Cardiac muscle cell (in vitro differentiated cells and primary cell): ENCODE results near the gene CACNA2D3. TPM values are rescaled to one million over a fixed set of nuclear protein-coding genes. Genes with fewer than 3 reads are reported as not detected.

Experiments
- DNase-seq, 2 donors: peaks; one replicate each; pipeline versions ENCODE4 v3.0.0 to v3.0.0-alpha.2; 2010 to 2017; ENCODE audit warnings: low read depth in 1 of 2, low spot score in 1 of 2
- H3K27ac ChIP-seq: fragments of 200-600 bp; sonication (generic); 2 replicates; pipeline ENCODE4 v1.5.1; 2016
- H3K27me3 ChIP-seq: fragments of 200-600 bp; sonication (generic); 2 replicates; pipeline ENCODE4 v1.6.0; 2016; ENCODE audit warnings: control low read depth
- H3K36me3 ChIP-seq: fragments of 200-600 bp; sonication (generic); 2 replicates; pipeline ENCODE4 v1.5.1; 2016; ENCODE audit warnings: control low read depth
- H3K4me1 ChIP-seq: fragments of 200-600 bp; sonication (generic); 2 replicates; pipeline ENCODE4 v1.8.1; 2017; ENCODE audit warnings: low read depth, mild to moderate bottlenecking, mixed run types
- H3K4me3 ChIP-seq: fragments of 200-600 bp; sonication (generic); 2 replicates; pipeline ENCODE4 v1.5.1; 2016; ENCODE audit warnings: mild to moderate bottlenecking
- H3K9me3 ChIP-seq: fragments of 200-600 bp; sonication (generic); 2 replicates; pipeline ENCODE4 v1.5.1; 2017; ENCODE audit warnings: low read depth, mild to moderate bottlenecking, control low read depth
- polyA plus RNA-seq: library from polyadenylated mRNA; unstranded; fragments of >200 nt; fragmentation: Nextera tagmentation; extraction: Ambion mirVana; gene quantifications from 2 replicates; pipeline ENCODE4 v1.2.1, GENCODE V29; 2016
- total RNA-seq: library from RNA; depleted of rRNA; stranded (reverse); fragments of >200 nt; gene quantifications from 2 replicates; pipeline ENCODE4 v1.2.3, GENCODE V29; 2016
- TF ChIP-seq, protein P1 (sequence below): IDR thresholded peaks from 2 replicates; pipeline ENCODE4 v1.5.1; 2012; ENCODE audit warnings: low read depth, mild to moderate bottlenecking, low read length

CACNA2D3 gene
- total and polyA plus RNA-seq, 2 experiments from 2014 or later: 0.45 to 0.59 TPM

DNA sequence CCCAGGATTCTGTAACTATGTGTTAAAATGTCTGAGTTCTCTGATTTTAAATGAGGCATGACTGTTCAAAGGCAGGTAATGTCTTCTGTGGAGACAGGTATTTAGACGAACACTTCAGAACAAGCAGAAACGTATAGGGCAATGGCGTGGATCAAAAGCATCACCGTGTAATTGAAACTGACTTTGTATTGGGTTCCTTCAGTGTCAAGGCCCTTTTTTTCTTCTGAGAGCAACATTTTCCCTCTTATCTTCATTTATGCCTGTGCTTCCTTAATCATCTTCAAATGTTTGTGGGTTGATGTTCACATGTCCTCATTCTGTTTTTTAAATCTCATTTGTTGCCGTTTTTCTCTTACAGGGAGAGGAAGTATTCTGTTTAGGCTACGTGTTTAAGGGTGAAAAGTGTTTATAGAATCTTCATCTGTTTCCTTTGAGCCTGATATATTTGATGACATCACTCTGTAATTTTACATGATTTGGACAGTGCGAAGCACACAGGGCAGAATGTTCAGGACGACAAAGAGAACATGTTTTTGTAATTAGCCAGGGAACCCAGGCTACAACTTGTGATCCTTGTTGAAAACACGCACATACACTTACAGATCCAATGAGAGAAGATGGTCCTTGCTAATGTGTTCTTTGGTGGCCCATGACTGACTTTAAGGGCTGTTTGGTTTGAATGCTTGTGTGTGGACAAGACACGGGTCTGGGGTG is 609.5 kb downstream of the CACNA2D3 start:
- H3K4me1 ChIP-seq: no peaks in the 10 kb centered on the region
- H3K4me3 ChIP-seq: no peak overlapping the region
- no peak for DNase-seq
- TF ChIP-seq, protein P1, sequence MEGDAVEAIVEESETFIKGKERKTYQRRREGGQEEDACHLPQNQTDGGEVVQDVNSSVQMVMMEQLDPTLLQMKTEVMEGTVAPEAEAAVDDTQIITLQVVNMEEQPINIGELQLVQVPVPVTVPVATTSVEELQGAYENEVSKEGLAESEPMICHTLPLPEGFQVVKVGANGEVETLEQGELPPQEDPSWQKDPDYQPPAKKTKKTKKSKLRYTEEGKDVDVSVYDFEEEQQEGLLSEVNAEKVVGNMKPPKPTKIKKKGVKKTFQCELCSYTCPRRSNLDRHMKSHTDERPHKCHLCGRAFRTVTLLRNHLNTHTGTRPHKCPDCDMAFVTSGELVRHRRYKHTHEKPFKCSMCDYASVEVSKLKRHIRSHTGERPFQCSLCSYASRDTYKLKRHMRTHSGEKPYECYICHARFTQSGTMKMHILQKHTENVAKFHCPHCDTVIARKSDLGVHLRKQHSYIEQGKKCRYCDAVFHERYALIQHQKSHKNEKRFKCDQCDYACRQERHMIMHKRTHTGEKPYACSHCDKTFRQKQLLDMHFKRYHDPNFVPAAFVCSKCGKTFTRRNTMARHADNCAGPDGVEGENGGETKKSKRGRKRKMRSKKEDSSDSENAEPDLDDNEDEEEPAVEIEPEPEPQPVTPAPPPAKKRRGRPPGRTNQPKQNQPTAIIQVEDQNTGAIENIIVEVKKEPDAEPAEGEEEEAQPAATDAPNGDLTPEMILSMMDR: no peak
- no peak overlapping the region for H3K27ac ChIP-seq
- no peaks in the 10 kb centered on the region for H3K9me3 ChIP-seq
- no peaks in the 10 kb centered on the region for H3K36me3 ChIP-seq
- H3K27me3 ChIP-seq: no peaks in the 10 kb centered on the region

DNA sequence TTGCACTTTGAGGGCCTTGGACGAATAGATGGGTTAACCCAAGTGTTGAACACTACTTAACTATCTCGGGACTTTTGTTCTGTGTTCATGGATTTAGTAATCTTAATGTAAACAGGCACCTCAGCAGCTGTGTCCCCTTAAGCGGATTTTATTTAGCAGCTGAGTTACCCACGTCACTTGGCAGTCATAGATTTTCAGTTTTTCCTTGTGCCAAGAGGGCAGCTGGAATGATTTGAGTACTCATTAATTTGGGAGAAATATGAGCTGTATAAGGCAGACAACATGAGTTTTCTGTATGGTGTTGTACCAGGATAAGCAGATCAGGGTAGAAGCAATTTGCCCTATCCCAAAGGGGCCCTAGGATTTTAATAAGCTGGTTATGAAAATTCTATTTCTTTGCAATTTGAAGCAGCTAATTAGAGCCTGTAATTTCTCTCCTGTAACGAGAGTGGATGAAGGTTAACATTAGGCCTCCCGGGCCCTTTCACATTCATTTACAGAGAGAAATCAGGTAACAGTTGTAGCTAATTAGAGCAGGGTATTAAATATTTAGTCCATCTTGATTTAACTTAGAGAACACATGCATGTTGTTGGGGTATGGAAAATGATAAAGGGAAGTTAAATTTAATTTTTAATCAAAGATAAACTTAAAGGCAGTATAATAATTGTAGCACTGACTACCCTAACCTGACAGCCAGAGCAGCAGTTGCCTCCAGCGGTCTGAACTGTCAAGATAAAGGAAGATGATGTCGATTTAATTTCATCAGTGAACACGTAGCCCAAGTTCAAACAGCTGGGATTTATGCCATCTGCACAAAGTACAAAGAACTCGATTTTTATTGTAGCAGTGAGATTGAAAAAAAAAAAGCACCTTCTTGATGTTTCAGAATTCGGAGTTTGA is 611.0 kb downstream of the CACNA2D3 start:
- H3K27ac ChIP-seq: no peak overlapping the region
- H3K4me3 ChIP-seq: no peak overlapping the region
- DNase-seq: no peak
- no peaks in the 10 kb centered on the region for H3K4me1 ChIP-seq
- H3K9me3 ChIP-seq: no peaks in the 10 kb centered on the region
- no peaks in the 10 kb centered on the region for H3K27me3 ChIP-seq
- TF ChIP-seq, protein P1: no peak
- no peaks in the 10 kb centered on the region for H3K36me3 ChIP-seq

DNA sequence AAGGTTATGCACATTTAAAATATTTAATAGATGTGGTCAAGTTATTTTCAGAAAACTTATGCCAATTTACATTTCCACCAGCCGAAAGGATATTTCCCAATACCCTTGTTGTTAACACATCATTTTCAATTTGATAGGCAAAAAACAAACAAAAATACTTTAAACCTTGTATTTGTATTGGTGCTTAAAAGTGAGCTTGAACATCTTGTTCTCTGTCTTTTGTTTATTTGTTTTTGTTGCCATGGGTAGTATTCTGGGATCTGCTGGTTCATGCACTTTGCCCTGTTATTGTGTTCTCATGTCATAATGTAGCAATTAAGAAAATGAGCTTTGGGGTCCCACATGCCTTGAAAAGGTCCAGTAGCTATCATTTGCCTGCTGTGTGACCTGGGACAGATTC is 614.1 kb downstream of the CACNA2D3 start:
- Histone ChIP-seq H3K27me3 (no peaks in the 10 kb centered on the region), H3K36me3 (no peaks in the 10 kb centered on the region), H3K27ac (no peak overlapping the region), H3K9me3 (no peaks in the 10 kb centered on the region), H3K4me1 (no peaks in the 10 kb centered on the region), H3K4me3 (no peak overlapping the region)
- DNase-seq: no peak
- TF ChIP-seq, protein P1: no peak

DNA sequence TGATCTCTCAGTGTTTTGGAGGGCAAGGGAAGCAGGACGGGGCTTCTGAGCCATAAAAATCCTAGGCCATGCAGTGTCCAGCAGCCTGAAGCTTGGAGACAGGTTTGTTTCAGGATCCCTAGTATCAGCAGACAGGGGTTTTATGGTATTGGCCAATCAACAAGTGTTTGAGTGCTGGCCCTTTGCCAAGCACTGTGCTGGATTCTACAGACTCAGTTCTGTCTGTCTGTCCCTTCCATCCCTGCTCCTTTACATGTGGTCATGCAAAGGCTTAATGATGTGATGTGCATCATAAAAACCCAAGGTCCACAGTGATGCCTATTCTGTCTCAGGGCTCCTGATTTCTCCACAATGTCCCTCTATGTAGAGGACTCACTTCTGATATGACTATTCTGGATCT is 621.4 kb downstream of the CACNA2D3 start:
- DNase-seq: no peak
- Histone ChIP-seq H3K4me3 (no peak overlapping the region), H3K27me3 (no peaks in the 10 kb centered on the region), H3K27ac (no peak overlapping the region), H3K4me1 (no peaks in the 10 kb centered on the region), H3K9me3 (no peaks in the 10 kb centered on the region), H3K36me3 (no peaks in the 10 kb centered on the region)
- TF ChIP-seq, protein P1: no peak

DNA sequence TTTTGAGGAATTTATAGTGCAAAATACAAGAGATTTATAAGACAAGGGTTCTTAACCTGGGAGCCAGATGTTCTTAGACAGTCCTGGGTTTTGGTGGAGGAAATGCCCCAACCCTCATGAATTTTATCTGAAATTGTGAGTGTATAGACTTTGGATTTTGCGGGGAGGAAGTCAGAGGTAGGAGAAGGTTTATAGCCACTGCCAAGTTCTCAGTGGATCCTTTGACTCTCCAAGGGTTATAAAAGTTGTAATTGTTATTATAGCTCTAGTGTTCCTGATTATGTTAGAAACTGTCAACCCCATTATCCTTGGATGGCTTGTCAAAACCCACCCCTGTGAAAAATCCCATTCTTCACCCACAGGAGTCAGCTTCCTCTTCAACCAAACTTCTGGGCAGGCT is 621.9 kb downstream of the CACNA2D3 start:
- no peak for DNase-seq
- Histone ChIP-seq H3K36me3 (no peaks in the 10 kb centered on the region), H3K4me3 (no peak overlapping the region), H3K9me3 (no peaks in the 10 kb centered on the region), H3K4me1 (no peaks in the 10 kb centered on the region), H3K27ac (no peak overlapping the region), H3K27me3 (no peaks in the 10 kb centered on the region)
- TF ChIP-seq, protein P1: no peak
